Esophagus muscularis mucosa (tissue), 4 donors: ENCODE data around the gene FBXW8. TPM values are rescaled to one million over a fixed set of nuclear protein-coding genes. Genes with fewer than 3 reads are reported as not detected.

Experiments used
- DNase-seq: peaks from one replicate; pipeline ENCODE4 v3.0.0-alpha.2; 2017; ENCODE audit errors: extremely low spot score
- H3K27ac ChIP-seq, 4 donors: fragments of 200-600 bp; sonication (generic); replicated peaks in 1 of 4; 1 replicate in 3 of 4; 2 replicates in 1 of 4; pipeline ENCODE4 v1.5.1; 2016 to 2019; ENCODE audit warnings: mild to moderate bottlenecking in 1 of 4
- H3K27me3 ChIP-seq, 4 donors: fragments of 200-600 bp; sonication (generic); one replicate each; pipeline versions ENCODE4 v1.5.1 to v1.6.0; 2016 to 2019
- H3K36me3 ChIP-seq, 4 donors: fragments of 200-600 bp; sonication (generic); one replicate each; pipeline ENCODE4 v1.5.1; 2016 to 2019
- H3K4me1 ChIP-seq, 4 donors: fragments of 200-600 bp; sonication (generic); one replicate each; pipeline ENCODE4 v1.5.1; 2016 to 2019
- H3K4me3 ChIP-seq, 4 donors: fragments of 200-600 bp; sonication (generic); 1 replicate in 2 of 4; 2 replicates in 2 of 4; pipeline ENCODE4 v1.5.1; 2016 to 2019; ENCODE audit warnings: mild to moderate bottlenecking in 4 of 4, moderate library complexity in 1 of 4
- H3K9me3 ChIP-seq, 4 donors: fragments of 200-600 bp; sonication (generic); 1 replicate in 3 of 4; 2 replicates in 1 of 4; pipeline ENCODE4 v1.5.1; 2016 to 2019
- EP300 ChIP-seq: sonication (generic); formaldehyde crosslinking; IDR thresholded peaks from one replicate; pipeline ENCODE4 v1.6.1; 2017; ENCODE audit warnings: antibody characterized with exemption
- POLR2A ChIP-seq: fragments of 450-650 bp; IDR thresholded peaks from one replicate; pipeline ENCODE4 v1.6.1; 2017; ENCODE audit warnings: antibody characterized with exemption, moderate library complexity, mild to moderate bottlenecking, low read depth
- POLR2AphosphoS5 ChIP-seq, 2 donors: sonication (generic); formaldehyde crosslinking; IDR thresholded peaks; one replicate each; pipeline ENCODE4 v1.6.1; 2017; ENCODE audit warnings: antibody characterized with exemption in 2 of 2
- WGBS: methylation state at CpG from one replicate; pipeline ENCODE4 v1.1.5; 2018; 5-methylcytosine and 5-hydroxymethylcytosine counted together
- intact Hi-C: fragments of 100-400 bp; cut with DNase I; formaldehyde crosslinking; loops from one replicate; pipeline ENCODE4 v1.15.1; 2023
- total RNA-seq, 4 donors: library from RNA; depleted of rRNA; stranded (reverse); fragments of >200 nt; gene quantifications; one replicate each; pipeline versions ENCODE4 v1.1.0 to v1.2.1, GENCODE V29; 2016
- TF ChIP-seq, protein P1 (sequence below), 3 experiments: fragments of 200-600 bp in 2 of 3; fragments of 450-650 bp in 1 of 3; sonication (generic) in 2 of 3; IDR thresholded peaks; one replicate each; pipeline ENCODE4 v1.5.1; 2017 to 2019; ENCODE audit warnings: antibody characterized with exemption in 3 of 3, mild to moderate bottlenecking in 2 of 3, moderate library complexity in 1 of 3

FBXW8 gene
- total RNA-seq, 4 donors from 2014 or later = 11.9 to 13.9 (median 13.3) TPM

- intact Hi-C loops = no loop called here
- no peak overlapping the region for H3K27ac ChIP-seq
- H3K36me3 ChIP-seq = peaks cover 0 to 13% (median 4%) of the 10 kb centered on the region in 4 donors
- TF ChIP-seq POLR2A = no peak
- no peak for TF ChIP-seq EP300
- no peak for TF ChIP-seq POLR2AphosphoS5 (IDR thresholded peaks at IDR 0.05)
- TF ChIP-seq, protein P1, sequence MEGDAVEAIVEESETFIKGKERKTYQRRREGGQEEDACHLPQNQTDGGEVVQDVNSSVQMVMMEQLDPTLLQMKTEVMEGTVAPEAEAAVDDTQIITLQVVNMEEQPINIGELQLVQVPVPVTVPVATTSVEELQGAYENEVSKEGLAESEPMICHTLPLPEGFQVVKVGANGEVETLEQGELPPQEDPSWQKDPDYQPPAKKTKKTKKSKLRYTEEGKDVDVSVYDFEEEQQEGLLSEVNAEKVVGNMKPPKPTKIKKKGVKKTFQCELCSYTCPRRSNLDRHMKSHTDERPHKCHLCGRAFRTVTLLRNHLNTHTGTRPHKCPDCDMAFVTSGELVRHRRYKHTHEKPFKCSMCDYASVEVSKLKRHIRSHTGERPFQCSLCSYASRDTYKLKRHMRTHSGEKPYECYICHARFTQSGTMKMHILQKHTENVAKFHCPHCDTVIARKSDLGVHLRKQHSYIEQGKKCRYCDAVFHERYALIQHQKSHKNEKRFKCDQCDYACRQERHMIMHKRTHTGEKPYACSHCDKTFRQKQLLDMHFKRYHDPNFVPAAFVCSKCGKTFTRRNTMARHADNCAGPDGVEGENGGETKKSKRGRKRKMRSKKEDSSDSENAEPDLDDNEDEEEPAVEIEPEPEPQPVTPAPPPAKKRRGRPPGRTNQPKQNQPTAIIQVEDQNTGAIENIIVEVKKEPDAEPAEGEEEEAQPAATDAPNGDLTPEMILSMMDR (IDR thresholded peaks at IDR 0.05) = no peak
- no peak overlapping the region for H3K4me3 ChIP-seq
- H3K4me1 ChIP-seq = peaks cover 17 to 27% (median 19%) of the 10 kb centered on the region in 4 donors
- WGBS = 83% methylated on average over 6 of the region's 17 CpGs
- no peaks in the 10 kb centered on the region for H3K9me3 ChIP-seq
- no peak for DNase-seq
- H3K27me3 ChIP-seq = peaks cover 0 to 57% (median 18%) of the 10 kb centered on the region in 4 donors
These were observed 124.0 kb downstream of the FBXW8 start for GRCh38 chr12:117034701-117035151.

DNA sequence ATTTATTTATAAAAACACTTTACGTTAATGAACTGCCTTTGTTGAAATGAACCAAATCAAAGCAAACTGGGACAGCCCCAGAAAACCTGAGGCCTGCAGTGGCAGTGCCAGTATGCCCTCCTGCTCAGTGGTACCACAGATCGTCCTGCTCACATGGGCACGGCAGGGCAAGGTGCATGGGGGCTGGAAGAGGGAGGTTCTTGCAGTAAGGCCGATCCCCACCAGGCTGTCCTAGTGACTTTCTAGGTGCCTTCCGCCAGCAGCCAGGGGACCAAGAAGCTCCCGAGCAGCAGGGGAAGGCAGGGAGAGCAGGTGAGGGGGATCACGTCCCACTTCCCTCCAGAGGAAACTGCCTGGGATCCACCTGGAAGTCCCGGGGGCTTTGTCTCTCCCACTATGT is 124.5 kb downstream of the FBXW8 start:
- H3K9me3 ChIP-seq = no peaks in the 10 kb centered on the region
- peaks cover 0 to 7% (median 1%) of the 10 kb centered on the region in 4 donors for H3K36me3 ChIP-seq
- no peak overlapping the region for H3K4me3 ChIP-seq
- no peak overlapping the region for H3K27ac ChIP-seq
- TF ChIP-seq POLR2A (no peak), POLR2AphosphoS5 (IDR thresholded peaks at IDR 0.05) (no peak), EP300 (no peak)
- TF ChIP-seq, protein P1 (IDR thresholded peaks at IDR 0.05) = no peak
- intact Hi-C loops = no loop called here
- WGBS = 75% methylated on average over 8 of the region's 8 CpGs
- DNase-seq = no peak
- H3K4me1 ChIP-seq = peaks cover 17 to 27% (median 19%) of the 10 kb centered on the region in 4 donors
- peaks cover 0 to 62% (median 18%) of the 10 kb centered on the region in 4 donors for H3K27me3 ChIP-seq

- H3K27me3 ChIP-seq = peaks cover 0 to 66% (median 18%) of the 10 kb centered on the region in 4 donors
- TF ChIP-seq EP300 (no peak), POLR2AphosphoS5 (IDR thresholded peaks at IDR 0.05) (no peak), POLR2A (no peak)
- TF ChIP-seq, protein P1 (IDR thresholded peaks at IDR 0.05) = no peak
- 86% methylated on average over 9 of the region's 9 CpGs for WGBS
- H3K9me3 ChIP-seq = no peaks in the 10 kb centered on the region
- H3K4me3 ChIP-seq = no peak overlapping the region
- intact Hi-C loops = no loop called here
- H3K27ac ChIP-seq = no peak overlapping the region
- DNase-seq = no peak
- peaks cover 17 to 21% (median 19%) of the 10 kb centered on the region in 4 donors for H3K4me1 ChIP-seq
- no peaks in the 10 kb centered on the region for H3K36me3 ChIP-seq
These were observed 125.3 kb downstream of the FBXW8 start for GRCh38 chr12:117036046-117036445.

DNA sequence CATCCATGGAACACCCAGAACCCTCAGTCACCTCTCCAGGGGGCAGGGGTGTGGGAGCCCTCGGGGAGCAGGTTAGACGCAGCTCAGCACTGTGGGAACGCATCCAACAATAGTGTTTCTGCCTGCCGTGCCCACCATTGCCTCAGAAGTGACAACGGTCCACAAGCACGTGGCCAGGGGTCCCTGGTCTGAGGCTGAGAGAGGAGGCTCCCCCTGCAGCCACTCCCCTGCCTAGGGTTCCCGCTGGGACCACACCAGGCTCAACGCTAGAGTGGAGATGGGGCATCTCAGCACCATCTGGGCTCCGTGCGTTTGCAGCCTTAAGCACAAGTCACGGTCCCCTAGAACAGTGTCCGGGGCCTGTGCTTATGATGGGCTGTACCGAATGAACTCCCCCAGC is 125.8 kb downstream of the FBXW8 start:
- H3K9me3 ChIP-seq = no peaks in the 10 kb centered on the region
- TF ChIP-seq POLR2AphosphoS5 (IDR thresholded peaks at IDR 0.05) (no peak), POLR2A (no peak), EP300 (no peak)
- TF ChIP-seq, protein P1 (IDR thresholded peaks at IDR 0.05) = no peak
- no peak overlapping the region for H3K4me3 ChIP-seq
- intact Hi-C loops = no loop called here
- 88% methylated on average over 3 of the region's 13 CpGs for WGBS
- no peak overlapping the region for H3K27ac ChIP-seq
- peaks cover 0 to 66% (median 18%) of the 10 kb centered on the region in 4 donors for H3K27me3 ChIP-seq
- DNase-seq = no peak
- H3K36me3 ChIP-seq = no peaks in the 10 kb centered on the region
- peaks cover 17 to 21% (median 19%) of the 10 kb centered on the region in 4 donors for H3K4me1 ChIP-seq
